Kidney epithelial cell (primary cell): ENCODE data around the gene CNNM1. TPM values are rescaled to one million over a fixed set of nuclear protein-coding genes. Genes with fewer than 3 reads are reported as not detected.

Source experiments
- DNase-seq: peaks from one replicate; pipeline ENCODE4 v3.0.0-alpha.2; 2010; ENCODE audit warnings: low read depth
- H3K27me3 ChIP-seq: 2 replicates; pipeline ENCODE4 v1.6.0; 2011; ENCODE audit warnings: low read length; ENCODE audit not compliant: control insufficient read depth, insufficient read depth
- H3K36me3 ChIP-seq: 2 replicates; pipeline ENCODE4 v1.5.1; 2011; ENCODE audit warnings: low read length; ENCODE audit not compliant: control insufficient read depth, insufficient read depth
- H3K4me3 ChIP-seq: 2 replicates; pipeline ENCODE4 v1.5.1; 2011; ENCODE audit warnings: low read depth, mild to moderate bottlenecking, control low read depth, low read length
- total RNA-seq: library from RNA; depleted of rRNA; stranded (reverse); fragments of >200 nt; gene quantifications from 2 replicates; pipeline ENCODE4 v1.2.3, GENCODE V29; 2015
- TF ChIP-seq, protein P1 (sequence below): IDR thresholded peaks from 2 replicates; pipeline ENCODE4 v1.5.1; 2011; ENCODE audit warnings: mild to moderate bottlenecking, moderate library complexity, low read length, control low read depth, inconsistent platforms; ENCODE audit not compliant: insufficient read depth, poor library complexity, severe bottlenecking

The CNNM1 gene
- total RNA-seq, 1 donor from 2014 or later: 0.92 TPM

GRCh38 chr10:99435986-99436638 is 107.0 kb downstream of the CNNM1 start:
- Histone ChIP-seq H3K36me3 (no peaks in the 10 kb centered on the region), H3K4me3 (no peak overlapping the region), H3K27me3 (no peaks in the 10 kb centered on the region)
- TF ChIP-seq, protein P1, sequence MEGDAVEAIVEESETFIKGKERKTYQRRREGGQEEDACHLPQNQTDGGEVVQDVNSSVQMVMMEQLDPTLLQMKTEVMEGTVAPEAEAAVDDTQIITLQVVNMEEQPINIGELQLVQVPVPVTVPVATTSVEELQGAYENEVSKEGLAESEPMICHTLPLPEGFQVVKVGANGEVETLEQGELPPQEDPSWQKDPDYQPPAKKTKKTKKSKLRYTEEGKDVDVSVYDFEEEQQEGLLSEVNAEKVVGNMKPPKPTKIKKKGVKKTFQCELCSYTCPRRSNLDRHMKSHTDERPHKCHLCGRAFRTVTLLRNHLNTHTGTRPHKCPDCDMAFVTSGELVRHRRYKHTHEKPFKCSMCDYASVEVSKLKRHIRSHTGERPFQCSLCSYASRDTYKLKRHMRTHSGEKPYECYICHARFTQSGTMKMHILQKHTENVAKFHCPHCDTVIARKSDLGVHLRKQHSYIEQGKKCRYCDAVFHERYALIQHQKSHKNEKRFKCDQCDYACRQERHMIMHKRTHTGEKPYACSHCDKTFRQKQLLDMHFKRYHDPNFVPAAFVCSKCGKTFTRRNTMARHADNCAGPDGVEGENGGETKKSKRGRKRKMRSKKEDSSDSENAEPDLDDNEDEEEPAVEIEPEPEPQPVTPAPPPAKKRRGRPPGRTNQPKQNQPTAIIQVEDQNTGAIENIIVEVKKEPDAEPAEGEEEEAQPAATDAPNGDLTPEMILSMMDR: peak; percentile 33
- no peak for DNase-seq

- DNase-seq: no peak
- TF ChIP-seq, protein P1: no peak
- Histone ChIP-seq H3K4me3 (no peak overlapping the region), H3K36me3 (no peaks in the 10 kb centered on the region), H3K27me3 (no peaks in the 10 kb centered on the region)
Observed at GRCh38 chr10:99438890-99439289, 109.7 kb downstream of the CNNM1 start.

- no peak for DNase-seq
- no peaks in the 10 kb centered on the region for H3K36me3 ChIP-seq
- H3K27me3 ChIP-seq: peaks cover 8% of the 10 kb centered on the region
- TF ChIP-seq, protein P1: no peak
- H3K4me3 ChIP-seq: no peak overlapping the region
Observed at GRCh38 chr10:99442394-99442793, 113.2 kb downstream of the CNNM1 start.

DNA sequence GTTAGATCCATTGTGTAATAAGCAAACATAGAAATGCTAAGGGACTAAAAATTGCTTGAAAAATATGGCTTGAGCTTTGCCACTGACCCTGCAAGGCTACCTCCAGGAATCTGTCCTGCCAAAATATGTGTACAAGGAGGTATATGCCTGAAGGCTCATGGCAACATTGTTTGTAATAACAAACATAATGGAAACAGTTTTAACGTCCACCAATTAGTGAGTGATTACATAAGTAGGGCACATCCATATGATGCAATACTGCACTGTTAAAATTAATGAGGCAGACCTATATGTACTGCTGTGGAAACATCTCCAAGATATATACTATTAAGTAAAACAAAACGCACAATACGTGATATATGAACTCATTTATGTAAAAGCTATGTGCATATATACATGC is 114.3 kb downstream of the CNNM1 start:
- TF ChIP-seq, protein P1: no peak
- no peak for DNase-seq
- Histone ChIP-seq H3K36me3 (no peaks in the 10 kb centered on the region), H3K4me3 (no peak overlapping the region), H3K27me3 (peaks cover 10% of the 10 kb centered on the region)

Other genes starting within 250 kb of the CNNM1 start
- not detected in 2 replicates for gene HPSE2, start 93.5 kb upstream of the CNNM1 start, total RNA-seq
- 57.6 and 73.7 TPM in 2 replicates for gene GOT1, start 101.3 kb downstream of the CNNM1 start, total RNA-seq
- gene NKX2-3, start 203.6 kb downstream of the CNNM1 start, total RNA-seq: not detected in 2 replicates